ENCODE data around the gene SYNE2.

Gene SYNE2

GRCh38 chr14:63893701-63894458, 41.1 kb downstream of the SYNE2 start:
- Histone ChIP-seq H4K20me1 (ENCODE audit: low read depth, low read length) (peaks cover 29% of the 10 kb centered on the region), H3K79me2 (ENCODE audit: insufficient read depth, low read length) (peaks cover 100% of the 10 kb centered on the region), H3K36me3 (ENCODE audit: low read length) (no peaks in the 10 kb centered on the region; the same call in 1 of the 2 replicates), H2AFZ (ENCODE audit: low read depth, low read length, severe bottlenecking) (no peak overlapping the region), H3K9me2 (replicated peaks; ENCODE audit: insufficient read depth, low read length) (no peaks in the 10 kb centered on the region), H3K4me3 (ENCODE audit: insufficient read depth, low read length, poor library complexity, severe bottlenecking) (no peak overlapping the region), H3K27ac (ENCODE audit: low read depth, low read length) (no peak overlapping the region), H3K27me3 (ENCODE audit: low read length) (no peaks in the 10 kb centered on the region), H3F3A (ENCODE audit: insufficient read depth) (peaks cover 4% of the 10 kb centered on the region; the same call in 1 of the 2 replicates), H3K4me2 (ENCODE audit: low read depth, low read length, poor library complexity, severe bottlenecking) (no peak overlapping the region), H3K9me3 (ENCODE audit: insufficient read depth, low read length) (no peaks in the 10 kb centered on the region), H3K9ac (ENCODE audit: low read length) (no peak overlapping the region)
- TF ChIP-seq EZH2phosphoT487 (conservative IDR thresholded peaks at IDR 0.05; ENCODE audit: low read length) = no peak
- TF ChIP-seq, protein P1, sequence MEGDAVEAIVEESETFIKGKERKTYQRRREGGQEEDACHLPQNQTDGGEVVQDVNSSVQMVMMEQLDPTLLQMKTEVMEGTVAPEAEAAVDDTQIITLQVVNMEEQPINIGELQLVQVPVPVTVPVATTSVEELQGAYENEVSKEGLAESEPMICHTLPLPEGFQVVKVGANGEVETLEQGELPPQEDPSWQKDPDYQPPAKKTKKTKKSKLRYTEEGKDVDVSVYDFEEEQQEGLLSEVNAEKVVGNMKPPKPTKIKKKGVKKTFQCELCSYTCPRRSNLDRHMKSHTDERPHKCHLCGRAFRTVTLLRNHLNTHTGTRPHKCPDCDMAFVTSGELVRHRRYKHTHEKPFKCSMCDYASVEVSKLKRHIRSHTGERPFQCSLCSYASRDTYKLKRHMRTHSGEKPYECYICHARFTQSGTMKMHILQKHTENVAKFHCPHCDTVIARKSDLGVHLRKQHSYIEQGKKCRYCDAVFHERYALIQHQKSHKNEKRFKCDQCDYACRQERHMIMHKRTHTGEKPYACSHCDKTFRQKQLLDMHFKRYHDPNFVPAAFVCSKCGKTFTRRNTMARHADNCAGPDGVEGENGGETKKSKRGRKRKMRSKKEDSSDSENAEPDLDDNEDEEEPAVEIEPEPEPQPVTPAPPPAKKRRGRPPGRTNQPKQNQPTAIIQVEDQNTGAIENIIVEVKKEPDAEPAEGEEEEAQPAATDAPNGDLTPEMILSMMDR (IDR thresholded peaks at IDR 0.05; ENCODE audit: insufficient read depth, low read length, poor library complexity, severe bottlenecking) = no peak

GRCh38 chr14:63895510-63895909, 42.7 kb downstream of the SYNE2 start:
- no peak for TF ChIP-seq EZH2phosphoT487 (conservative IDR thresholded peaks at IDR 0.05; ENCODE audit: low read length)
- TF ChIP-seq, protein P1 (IDR thresholded peaks at IDR 0.05; ENCODE audit: insufficient read depth, low read length, poor library complexity, severe bottlenecking) = no peak
- H3K9ac ChIP-seq (ENCODE audit: low read length) = no peak overlapping the region
- no peak overlapping the region for H3K27ac ChIP-seq (ENCODE audit: low read depth, low read length)
- H3K36me3 ChIP-seq (ENCODE audit: low read length) = no peaks in the 10 kb centered on the region; the same call in 1 of the 2 replicates
- peaks cover 34% of the 10 kb centered on the region for H4K20me1 ChIP-seq (ENCODE audit: low read depth, low read length)
- no peak overlapping the region for H2AFZ ChIP-seq (ENCODE audit: low read depth, low read length, severe bottlenecking)
- H3K4me2 ChIP-seq (ENCODE audit: low read depth, low read length, poor library complexity, severe bottlenecking) = no peak overlapping the region
- H3K27me3 ChIP-seq (ENCODE audit: low read length) = no peaks in the 10 kb centered on the region
- H3K9me3 ChIP-seq (ENCODE audit: insufficient read depth, low read length) = no peaks in the 10 kb centered on the region
- no peaks in the 10 kb centered on the region for H3K9me2 ChIP-seq (replicated peaks; ENCODE audit: insufficient read depth, low read length)
- peaks cover 100% of the 10 kb centered on the region for H3K79me2 ChIP-seq (ENCODE audit: insufficient read depth, low read length)
- peaks cover 4% of the 10 kb centered on the region; the same call in 1 of the 2 replicates for H3F3A ChIP-seq (ENCODE audit: insufficient read depth)
- no peak overlapping the region for H3K4me3 ChIP-seq (ENCODE audit: insufficient read depth, low read length, poor library complexity, severe bottlenecking)

DNA sequence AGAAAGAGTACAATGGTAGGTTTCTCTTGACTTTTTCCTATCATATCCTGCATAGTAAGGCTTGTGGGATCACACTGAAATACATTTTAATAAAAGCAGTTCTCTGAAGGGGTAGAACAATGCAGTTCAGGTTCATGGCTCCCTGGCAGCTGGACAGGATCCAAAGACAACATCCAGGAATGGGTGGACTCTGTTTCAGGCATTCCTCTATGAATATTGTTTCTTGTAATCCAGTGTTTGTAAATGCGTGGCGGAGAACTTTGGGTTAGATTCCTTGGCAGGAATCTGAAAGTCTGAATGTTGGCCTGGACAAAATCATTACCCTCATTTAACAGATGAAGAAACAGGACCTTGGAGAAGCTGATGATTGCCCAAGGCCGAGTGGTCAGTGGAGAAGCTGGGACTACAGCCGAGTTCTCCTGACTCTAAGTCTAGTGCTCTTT, 43.5 kb downstream of the SYNE2 start:
- H3K9ac ChIP-seq (ENCODE audit: low read length) = no peak overlapping the region
- H3K27me3 ChIP-seq (ENCODE audit: low read length) = no peaks in the 10 kb centered on the region
- TF ChIP-seq, protein P1 (IDR thresholded peaks at IDR 0.05; ENCODE audit: insufficient read depth, low read length, poor library complexity, severe bottlenecking) = no peak
- no peak for TF ChIP-seq EZH2phosphoT487 (conservative IDR thresholded peaks at IDR 0.05; ENCODE audit: low read length)
- H4K20me1 ChIP-seq (ENCODE audit: low read depth, low read length) = peaks cover 28% of the 10 kb centered on the region
- H3K36me3 ChIP-seq (ENCODE audit: low read length) = no peaks in the 10 kb centered on the region; the same call in 1 of the 2 replicates
- H3K4me2 ChIP-seq (ENCODE audit: low read depth, low read length, poor library complexity, severe bottlenecking) = no peak overlapping the region
- no peaks in the 10 kb centered on the region for H3K9me2 ChIP-seq (replicated peaks; ENCODE audit: insufficient read depth, low read length)
- H3K4me3 ChIP-seq (ENCODE audit: insufficient read depth, low read length, poor library complexity, severe bottlenecking) = no peak overlapping the region
- H3K79me2 ChIP-seq (ENCODE audit: insufficient read depth, low read length) = peaks cover 100% of the 10 kb centered on the region
- H3K27ac ChIP-seq (ENCODE audit: low read depth, low read length) = no peak overlapping the region
- H3K9me3 ChIP-seq (ENCODE audit: insufficient read depth, low read length) = no peaks in the 10 kb centered on the region
- H3F3A ChIP-seq (ENCODE audit: insufficient read depth) = peaks cover 4% of the 10 kb centered on the region; the same call in 1 of the 2 replicates
- H2AFZ ChIP-seq (ENCODE audit: low read depth, low read length, severe bottlenecking) = no peak overlapping the region

All from SU-DHL-6 (cell line).